NCI-H2107 (cell line): Measurements from ENCODE around the gene CNDP2.
"Not testable (repeated sequence)": the region's sequence is repeated elsewhere in the genome, so short reads cannot be mapped to it uniquely, and the experiment has no call there.

ENCODE experiments used
- DNase-seq: peaks from one replicate; lab custom pipeline; 2025; lab: John Stamatoyannopoulos, UW

Gene CNDP2

DNA sequence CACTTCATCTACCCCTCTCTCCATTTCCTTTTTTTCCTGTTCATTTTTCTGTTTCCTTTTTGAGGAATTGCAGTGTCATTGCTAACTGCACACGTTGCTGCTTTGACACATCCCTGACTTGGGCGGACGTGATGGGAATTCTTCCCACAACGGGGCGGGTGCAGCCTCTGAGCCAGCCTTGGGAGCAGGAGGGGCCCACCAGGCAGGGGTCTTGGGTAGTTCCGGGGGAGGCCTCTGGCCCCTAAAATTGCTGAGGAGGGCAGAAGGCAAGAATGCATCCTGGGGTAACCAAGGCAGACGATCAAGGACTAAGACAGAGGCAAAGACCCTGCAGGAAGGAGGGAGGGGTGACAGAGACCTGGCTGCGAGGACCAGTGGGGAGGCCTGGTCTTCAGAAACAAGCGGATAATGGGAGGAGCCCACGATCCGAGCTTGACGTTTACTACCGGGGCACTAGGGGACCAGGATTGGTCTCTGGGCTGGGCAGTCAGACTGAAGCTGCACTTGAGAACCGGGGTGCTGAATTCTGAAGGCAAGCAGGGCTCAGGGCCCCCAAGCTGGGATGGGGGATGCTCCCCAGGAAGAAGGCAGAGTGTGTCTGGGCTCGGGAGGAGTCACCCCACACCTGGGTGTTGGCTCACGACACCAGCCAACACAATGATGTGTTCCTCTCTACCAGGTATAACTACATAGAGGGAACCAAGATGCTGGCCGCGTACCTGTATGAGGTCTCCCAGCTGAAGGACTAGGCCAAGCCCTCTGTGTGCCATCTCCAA, 23.3 kb downstream of the CNDP2 start:
- DNase-seq: no peak

DNA sequence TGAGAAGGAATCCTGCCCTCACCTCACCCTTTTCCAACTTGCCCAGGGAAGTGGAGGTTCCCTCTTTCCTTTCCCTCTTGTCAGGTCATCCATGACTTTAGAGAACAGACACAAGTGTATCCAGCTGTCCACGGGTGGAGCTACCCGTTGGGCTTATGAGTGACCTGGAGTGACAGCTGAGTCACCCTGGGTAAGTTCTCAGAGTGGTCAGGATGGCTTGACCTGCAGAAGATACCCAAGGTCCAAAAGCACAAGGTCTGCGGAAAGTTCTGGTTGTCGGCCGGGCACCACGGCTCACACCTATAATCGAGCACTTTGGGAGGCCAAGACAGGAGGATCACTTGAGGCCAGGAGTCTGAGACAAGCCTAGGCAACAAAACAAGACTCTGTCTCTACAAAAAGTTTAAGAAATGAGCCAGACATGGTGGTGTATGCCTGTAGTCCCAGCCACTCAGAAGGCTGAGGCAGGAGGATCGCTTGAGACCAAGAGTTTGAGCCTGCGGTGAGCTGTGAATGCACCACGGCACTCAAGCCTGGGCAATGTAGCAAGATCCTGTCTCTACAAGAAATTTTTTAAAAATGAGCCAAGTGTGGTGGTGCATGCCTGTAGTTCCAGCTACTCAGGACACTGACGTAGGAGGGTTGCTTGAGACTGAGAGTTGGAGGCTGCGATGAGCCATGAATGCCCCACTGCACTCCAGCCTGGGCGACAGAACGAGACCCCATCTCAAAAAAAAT, 24.1 kb downstream of the CNDP2 start:
- DNase-seq: no peak

DNA sequence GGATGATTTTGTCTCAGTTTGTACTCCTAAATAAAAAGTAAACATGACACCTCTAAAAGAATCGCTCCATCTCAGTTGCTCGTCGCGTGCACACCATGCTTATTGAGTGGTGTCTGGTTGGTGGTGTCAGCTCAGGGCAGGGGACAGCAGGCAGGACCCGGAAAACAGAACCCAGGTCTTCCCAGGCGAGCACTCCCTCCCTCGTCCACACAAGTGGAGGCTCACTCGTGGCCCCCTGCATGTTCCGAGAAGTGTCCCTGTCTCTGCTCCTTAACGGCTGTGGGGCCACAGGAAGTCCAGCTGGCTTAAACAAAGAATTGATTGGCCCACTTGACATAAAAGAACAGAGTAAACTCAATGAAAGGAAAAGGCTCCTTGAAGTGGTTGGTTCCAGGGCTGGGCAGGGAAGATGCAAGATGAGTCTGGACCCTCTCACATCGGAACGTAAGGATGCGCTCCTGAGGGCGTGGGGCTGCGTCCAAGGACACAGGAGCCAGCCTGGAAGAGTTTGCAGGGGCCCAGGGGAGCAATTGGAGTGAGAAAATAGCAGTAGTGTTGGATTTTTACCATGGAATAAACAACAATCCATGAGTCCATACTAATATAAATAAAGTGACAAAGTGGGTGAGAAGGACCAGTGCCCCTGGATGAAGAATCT, 25.0 kb downstream of the CNDP2 start:
- DNase-seq: no peak

DNA sequence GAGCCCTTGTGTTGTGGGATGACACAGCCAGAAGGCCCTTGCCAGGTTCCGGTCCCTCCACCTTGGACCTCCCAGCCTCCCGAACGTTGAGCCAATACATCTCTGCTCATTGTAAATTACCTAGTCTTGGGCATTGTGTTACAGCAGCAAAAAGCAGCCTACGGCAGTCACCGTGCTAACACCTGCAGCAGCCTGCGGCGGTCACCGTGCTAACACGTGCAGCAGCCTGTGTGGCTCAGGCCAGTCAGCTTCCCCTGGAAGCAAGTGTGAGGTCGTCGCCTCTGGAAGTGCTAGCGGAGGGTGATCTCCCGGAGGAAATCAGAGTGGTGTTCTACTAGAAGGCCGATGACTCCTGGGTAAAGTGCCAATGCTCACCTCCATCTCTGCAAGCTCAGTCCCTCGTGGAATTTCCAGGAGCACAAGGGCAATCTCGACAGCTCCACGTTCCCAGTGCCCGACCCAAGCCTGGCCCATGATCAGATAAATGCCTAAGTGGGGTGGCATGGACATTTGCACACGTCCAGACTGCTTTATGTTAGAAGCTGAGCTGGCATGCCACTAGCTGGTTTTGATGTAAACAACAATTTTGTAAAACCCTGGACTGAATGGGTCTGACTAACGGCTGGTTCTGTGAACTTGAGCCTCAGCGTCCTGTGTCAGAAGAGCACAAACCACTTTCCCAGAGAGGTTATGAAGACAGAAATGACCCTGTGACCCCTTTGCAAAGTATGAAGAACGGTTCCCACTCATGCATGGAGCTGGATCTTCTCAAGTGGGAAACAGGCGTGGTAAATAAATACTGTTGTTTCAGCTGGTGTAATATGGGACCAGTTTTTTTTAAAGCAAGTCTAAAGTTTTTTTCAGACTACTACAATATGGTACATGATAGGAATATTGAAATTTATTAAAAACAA, 26.7 kb downstream of the CNDP2 start:
- no peak for DNase-seq

DNA sequence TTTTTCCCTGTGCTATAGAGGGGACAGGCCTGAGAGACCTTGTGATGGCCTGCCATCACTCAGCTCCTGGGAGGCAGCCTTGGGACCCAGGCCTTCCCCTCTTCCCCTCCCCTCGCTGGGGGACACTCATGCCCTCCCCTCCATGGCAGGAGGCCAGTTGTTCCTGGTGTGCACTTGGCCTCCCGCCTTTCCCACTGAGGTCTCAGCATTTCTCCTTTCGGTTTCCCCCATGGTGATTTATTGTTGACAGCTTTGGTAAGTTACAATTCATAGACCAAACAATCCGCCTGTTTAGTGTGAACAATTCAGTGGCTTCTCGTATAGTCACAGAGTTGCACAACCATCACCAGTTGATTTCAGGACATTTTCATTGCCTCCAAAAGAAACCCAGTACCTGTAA, 27.9 kb downstream of the CNDP2 start:
- DNase-seq: peak; percentile 79

DNA sequence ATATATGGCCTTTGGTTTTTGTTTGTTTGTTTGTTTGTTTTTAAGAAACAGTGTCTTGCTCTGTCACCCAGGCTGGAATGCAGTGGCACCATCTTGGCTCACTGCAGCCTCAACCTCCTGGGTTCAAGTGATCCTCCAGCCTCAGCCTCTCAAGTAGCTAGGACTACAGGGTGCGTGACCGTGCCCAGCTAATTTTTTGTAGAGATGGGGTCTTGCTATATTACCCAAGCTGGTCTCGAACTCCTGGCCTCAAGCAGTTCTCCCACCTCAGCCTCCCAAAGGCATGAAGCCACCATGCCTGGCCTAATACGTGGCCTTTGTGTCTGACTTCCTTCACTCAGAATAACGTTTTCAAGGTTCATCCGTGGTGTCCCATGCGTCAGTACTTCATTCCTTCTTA, 28.8 kb downstream of the CNDP2 start:
- DNase-seq: not testable (repeated sequence)

DNA sequence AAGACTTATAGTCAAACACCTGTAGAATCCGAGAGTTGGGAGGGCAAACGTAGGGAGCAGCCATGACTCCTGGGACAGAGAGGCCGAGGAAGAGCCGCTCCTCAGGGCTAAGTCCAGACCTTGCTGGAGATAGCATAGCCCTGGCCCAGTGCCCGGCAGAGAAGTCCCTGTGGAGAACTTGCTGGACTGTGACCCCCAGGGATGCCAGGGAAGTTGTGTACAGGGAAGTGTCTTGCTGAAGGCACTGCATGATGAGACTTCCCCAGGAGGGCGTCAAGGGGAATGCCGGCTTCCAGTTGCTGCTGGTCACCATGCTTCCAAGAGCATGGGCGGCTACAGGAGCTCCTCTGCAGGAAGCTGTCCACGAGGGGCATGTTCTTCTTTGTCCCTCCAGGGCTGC, 29.6 kb downstream of the CNDP2 start:
- no peak for DNase-seq

DNA sequence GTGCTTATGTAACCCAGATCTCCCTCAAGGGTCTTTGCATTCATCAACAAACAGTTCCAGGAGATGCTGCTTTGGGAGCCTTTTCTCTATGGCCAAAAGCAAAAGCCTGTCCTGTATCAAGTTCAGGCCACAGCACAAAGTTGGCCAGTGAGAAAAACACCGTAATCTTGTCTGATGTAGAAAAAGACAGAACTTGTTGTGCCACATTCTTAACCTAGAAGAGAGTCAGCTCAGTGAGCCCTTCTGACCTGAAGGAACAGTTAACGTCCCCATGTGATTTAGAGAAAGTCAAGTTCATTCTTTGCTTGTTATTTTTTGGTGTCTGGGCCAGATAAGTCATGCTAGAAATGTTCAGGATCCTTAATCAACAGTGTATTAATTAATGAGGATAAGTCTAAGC, 30.3 kb downstream of the CNDP2 start:
- no peak for DNase-seq

DNA sequence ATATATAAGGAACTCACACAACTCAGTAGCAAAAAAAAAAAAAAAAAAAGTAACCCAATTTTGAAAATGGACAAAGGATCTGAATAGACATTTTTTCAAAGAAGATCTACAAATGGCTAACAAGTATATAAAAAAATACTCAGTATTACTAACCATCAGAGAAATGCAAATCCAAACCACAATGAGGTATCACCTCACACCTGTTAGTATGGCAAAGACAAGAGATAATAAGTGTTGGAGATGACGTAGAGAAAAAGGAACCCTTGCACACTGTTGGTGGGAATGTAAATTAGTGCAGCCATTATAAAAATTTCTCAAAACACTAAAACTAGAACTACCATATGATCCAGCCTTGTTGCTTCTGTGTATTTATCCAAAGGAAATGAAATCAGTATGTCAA, 32.3 kb downstream of the CNDP2 start:
- DNase-seq: no peak

DNA sequence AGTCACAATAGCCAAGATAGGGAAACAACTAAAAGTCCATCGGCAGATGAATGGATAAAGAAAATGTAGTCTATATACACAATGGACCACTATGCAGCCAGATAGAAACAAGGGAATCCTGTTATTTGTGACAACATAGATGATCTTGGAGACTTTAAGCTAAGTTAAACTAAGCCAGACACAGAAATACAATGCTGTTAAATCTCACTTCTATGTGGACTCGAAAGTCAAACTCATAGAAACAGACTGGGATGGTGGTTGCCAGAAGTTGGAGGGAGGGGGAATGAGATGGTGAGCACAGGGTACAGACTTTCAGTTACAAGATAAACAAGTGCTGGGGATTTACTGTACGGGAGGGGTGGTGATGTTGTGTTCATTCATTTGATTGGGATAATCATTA, 32.8 kb downstream of the CNDP2 start:
- no peak for DNase-seq

DNA sequence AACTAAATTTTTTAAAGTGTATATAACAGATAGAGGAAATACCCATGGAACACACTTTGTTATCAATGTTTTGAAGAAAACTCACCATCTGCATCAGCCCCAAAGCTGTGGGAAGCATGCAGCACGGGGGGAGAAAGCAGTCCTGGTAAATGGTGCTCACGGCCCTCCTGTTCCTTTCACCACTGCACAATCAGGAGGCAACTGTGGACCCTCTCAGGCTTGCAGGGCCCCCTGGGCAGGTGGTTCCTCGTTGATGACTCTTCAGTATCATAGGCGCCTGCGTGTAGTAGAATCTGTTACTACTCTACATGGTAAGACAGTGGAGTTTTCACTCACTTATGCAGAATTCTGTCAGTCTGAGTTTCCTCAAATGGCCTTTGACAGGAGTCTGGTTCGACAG, 33.2 kb downstream of the CNDP2 start:
- no peak for DNase-seq

DNA sequence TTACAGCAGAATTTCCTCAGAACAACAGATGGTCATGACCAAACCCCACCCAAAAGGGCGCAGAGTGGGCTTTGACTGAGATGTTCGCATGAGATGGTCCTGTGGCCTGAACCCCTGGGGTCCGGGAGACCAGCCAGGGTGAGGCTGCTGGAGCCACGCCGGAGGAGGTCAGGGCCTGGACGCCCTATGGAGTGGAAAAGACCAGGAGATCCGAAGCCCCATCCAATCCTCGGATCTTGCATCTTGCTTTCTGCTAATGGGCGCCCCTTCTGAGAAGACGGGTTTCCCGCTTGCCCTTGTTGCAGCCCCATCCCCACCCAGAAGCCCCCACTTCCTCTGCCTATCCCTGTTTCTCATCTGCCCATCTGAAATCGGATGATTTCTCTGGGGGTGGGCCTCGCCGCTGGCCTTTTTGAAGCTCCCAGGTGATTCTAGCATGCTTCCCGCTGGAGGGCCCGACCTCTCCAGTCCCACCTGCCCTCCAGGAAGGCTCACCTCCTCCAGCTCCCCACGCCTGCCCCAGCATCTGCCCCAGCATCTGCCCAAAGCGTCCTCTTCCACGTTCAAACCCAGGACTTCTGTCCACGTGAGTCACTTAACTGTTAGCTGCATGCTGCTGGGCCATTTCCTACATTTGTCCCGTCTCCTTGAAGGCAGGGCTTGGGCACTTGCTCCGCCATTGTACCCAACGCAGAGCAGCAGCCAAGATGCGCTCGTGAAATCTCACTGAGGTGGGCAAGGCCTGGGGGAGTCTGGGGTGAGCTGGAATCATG, 33.8 kb downstream of the CNDP2 start:
- no peak for DNase-seq

DNA sequence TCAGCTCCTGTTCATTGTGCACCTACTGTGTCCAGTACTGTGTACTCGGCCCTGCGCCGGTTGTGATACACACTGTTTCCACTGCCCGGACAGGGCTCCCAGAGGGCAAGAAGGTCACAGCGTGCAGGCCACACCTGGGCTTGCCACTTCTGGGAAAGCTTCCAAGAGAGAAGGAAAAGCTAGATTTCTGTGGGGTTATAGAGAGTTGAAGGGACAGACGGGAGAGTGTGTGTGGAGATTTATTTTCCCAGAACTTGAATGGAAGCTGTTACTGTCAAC, 34.4 kb downstream of the CNDP2 start:
- no peak for DNase-seq

DNA sequence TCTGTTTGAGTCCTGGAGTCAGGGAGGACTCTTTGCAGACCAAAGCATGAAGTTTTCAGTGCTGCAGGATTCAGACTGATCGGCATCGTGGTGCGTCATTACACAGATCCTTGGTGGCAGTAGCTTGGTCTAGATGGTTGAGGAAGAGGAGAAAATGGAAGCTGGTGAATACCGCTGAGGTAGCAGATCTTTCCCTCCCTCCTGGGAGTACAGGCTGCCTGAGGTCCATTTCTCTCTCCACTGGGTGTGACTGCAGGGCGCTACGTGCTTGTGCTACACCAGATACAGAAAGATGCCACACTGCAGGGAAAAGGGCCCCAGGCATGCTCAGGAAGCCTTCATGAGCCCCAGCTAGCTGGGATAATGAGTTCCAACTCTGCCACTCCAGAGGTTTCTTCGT, 34.9 kb downstream of the CNDP2 start:
- no peak for DNase-seq

DNA sequence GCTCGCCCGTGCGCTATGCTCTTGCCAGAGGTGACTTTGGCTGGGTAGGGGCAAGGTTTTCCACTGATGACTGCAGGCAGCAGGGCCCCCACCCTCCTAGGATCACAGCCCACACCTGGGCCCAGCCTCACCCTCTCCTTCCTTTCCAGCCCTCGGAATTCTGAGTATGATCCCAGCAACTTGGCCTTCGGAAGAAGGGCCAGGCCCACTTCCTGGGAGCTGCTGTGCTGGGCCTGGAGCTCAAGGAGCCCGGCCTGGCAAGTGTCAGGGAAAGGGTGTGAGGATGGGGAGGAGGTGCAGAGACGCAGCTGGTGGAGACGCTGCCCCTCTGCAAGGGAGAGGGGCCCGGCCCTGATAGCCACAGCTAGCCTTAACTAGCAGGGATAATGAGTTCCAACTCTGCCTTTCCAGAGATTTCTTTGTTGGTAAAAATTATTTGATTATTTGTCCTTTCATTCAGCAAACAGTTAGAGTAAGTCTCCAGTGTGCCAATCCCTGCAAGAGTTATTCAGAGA, 36.4 kb downstream of the CNDP2 start:
- no peak for DNase-seq

DNA sequence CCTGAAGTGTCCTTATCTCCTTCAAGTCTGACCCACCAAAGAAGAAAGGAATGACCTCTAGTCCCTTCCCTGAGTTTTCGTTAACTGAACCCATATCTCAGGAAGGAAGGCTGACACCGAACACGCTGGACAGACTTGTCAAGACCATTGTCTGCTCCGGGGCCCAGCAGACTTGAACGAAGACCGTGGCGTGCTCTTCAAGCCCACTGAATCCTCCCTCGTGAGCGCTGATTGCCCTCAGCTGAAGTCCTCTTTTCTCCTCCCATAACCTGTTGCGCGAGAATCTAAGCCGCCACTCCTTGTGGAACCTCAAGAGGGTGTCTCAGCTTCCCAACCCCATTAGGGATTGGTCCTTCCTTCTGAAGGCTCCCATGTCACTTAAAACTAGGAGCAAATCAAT, 37.5 kb downstream of the CNDP2 start:
- DNase-seq: no peak

DNA sequence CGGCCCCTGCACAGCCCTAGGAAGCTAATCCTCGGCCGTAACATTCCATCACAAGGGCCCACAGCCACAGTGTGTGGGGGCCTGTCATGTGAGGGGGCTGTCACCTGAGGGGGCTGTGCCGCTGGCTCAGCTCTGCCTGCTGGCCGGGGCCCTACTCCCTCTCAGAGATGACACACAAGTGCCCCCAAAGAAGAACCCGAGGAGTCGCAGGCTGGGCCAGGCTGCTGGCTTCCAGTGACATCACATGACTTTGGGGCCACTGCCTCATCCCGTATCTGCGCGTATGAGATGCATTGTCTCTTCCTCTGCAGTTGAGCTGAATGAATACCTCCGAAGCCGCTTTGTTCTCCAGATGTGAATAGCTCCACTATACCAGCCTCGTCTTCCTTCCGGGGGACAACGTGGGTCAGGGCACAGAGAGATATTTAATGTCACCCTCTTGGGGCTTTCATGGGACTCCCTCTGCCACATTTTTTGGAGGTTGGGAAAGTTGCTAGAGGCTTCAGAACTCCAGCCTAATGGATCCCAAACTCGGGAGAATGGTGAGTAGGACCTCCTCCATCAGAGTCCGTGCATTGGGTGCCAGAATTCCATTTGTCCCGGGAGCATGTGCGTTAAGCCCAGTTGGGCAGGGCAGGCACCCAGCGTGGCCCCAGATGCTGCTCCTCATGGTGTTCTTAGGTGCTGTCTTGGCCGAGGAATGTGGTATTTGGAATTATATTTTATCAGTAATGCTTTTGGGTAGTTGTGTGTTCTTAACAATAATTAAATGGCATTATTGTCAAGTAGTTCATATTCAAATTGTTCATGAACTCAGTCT, 38.2 kb downstream of the CNDP2 start, which contains the start of gene CNDP1:
TSS of gene CNDP1 (plus strand) at position 351 of the 820 bp plus-strand sequence. CDS start at position 519, 168 bp downstream.
- DNase-seq: no peak

DNA sequence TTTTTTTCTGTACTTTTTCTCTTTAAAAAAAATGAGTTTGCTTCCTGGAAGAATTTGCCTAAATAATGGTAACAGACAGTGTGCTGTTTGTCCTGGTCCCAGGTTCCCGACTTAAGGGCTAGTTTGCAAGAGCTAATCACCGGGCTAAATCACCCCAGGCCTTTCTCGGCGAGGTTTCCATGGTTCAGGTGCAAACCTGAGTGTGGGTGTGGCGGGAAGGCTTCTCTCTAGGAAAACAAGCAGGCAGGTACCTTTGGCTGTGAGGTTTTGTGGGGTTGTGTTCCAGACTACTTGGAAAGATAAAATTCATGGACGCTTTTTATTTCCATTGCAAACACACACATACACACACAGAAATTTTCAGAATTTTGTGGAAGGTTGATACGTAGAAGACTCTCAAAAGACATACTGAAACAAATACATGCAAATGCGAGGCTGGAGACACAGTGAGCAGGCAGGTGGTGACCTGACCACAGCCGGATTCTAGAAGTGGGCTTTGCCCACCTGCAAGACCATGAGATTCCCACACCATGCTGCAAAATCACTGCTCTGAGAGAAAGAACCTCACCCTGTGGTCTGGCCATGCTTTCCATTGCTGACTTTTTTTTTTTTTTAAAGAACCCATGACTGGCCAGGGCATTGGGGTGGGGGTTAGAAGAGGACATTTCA, 39.0 kb downstream of the CNDP2 start:
- no peak for DNase-seq

DNA sequence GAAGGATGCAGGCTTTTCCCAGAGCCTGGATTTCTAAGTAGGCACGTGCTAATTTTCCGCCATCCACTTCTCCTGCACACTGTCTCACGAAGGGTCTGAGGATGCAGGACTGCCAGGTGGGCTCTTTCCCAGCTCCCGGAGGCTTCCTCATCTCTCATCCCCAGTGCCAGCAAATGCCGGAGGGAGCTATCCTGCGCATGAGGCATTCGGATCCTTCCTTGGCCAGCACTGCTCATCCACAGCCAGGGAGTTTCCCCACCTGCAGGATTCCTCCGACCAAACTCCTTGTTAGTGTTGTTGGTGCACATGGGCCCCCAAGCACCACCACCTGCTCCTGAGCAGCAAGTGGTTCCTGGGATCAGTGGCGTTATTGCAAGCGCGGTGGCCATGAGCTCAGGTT, 43.1 kb downstream of the CNDP2 start:
- no peak for DNase-seq
